ENCODE measurements around the gene FILIP1. TPM values are rescaled to one million over a fixed set of nuclear protein-coding genes. Genes with fewer than 3 reads are reported as not detected.
A peak's percentile ranks its signal among the peaks of the same experiment; 100 is the strongest.

The FILIP1 gene
- total RNA-seq, 4 donors from 2014 or later = 57.5 to 123 (median 93.8) TPM

- ATAC-seq = no peak
- peak in 1 of 2 donors; percentile 21 for TF ChIP-seq POLR2A (IDR thresholded peaks at IDR 0.05)
- TF ChIP-seq CTCF (IDR thresholded peaks at IDR 0.05 in 4 of 5, conservative IDR thresholded peaks at IDR 0.05 in 1 of 5) = no peak
- Histone ChIP-seq H3K27me3 (no peaks in the 10 kb centered on the region), H3K36me3 (no peaks in the 10 kb centered on the region), H3K4me1 (peaks cover 65 to 72% of the 10 kb centered on the region in 2 donors), H3K4me3 (peak overlapping the region in 3 of 4 donors; percentile 68 to 82 (median 74)), H3K9me3 (no peaks in the 10 kb centered on the region), H3K27ac (peak overlapping the region; percentile 93 to 98 (median 98))
- intact Hi-C loops (cut with DNase I; ENCODE audit: low total_unique reads) (no loop called here), in situ Hi-C loops (cut with MboI; ENCODE audit: low sequenced_read_pairs in 4 of 4) (no loop called here)
- DNase-seq = no peak
Measured at GRCh38 chr6:75489025-75489424, 4.6 kb downstream of the FILIP1 start.

- intact Hi-C loops (cut with DNase I; ENCODE audit: low total_unique reads) = no loop called here
- peak; percentile 30 to 32 for DNase-seq
- peak in 1 of 2 donors; percentile 20 for ATAC-seq
- TF ChIP-seq CTCF (IDR thresholded peaks at IDR 0.05 in 4 of 5, conservative IDR thresholded peaks at IDR 0.05 in 1 of 5) (no peak), POLR2A (IDR thresholded peaks at IDR 0.05) (peak in 1 of 2 donors; percentile 8)
- Histone ChIP-seq H3K27ac (peak overlapping the region; percentile 93 to 98 (median 98)), H3K36me3 (no peaks in the 10 kb centered on the region), H3K4me1 (peaks cover 75 to 80% of the 10 kb centered on the region in 2 donors), H3K9me3 (no peaks in the 10 kb centered on the region), H3K27me3 (no peaks in the 10 kb centered on the region), H3K4me3 (peak overlapping the region in 2 of 4 donors; percentile 68 to 74)
- in situ Hi-C loops (cut with MboI; ENCODE audit: low sequenced_read_pairs in 4 of 4) = no loop called here
Measured at GRCh38 chr6:75488033-75488432, 5.6 kb downstream of the FILIP1 start.

GRCh38 chr6:75486850-75487518, 6.6 kb downstream of the FILIP1 start:
- intact Hi-C loops (cut with DNase I; ENCODE audit: low total_unique reads) (no loop called here), in situ Hi-C loops (cut with MboI; ENCODE audit: low sequenced_read_pairs in 4 of 4) (no loop called here)
- no peak overlapping the region for H3K4me3 ChIP-seq
- ATAC-seq (peak; percentile 21 to 37), DNase-seq (peak in 1 of 2 donors; percentile 28)
- H3K4me1 ChIP-seq = peaks cover 85 to 91% of the 10 kb centered on the region in 2 donors
- H3K36me3 ChIP-seq = no peaks in the 10 kb centered on the region
- H3K27ac ChIP-seq = peak overlapping the region; percentile 93 to 98 (median 98)
- no peaks in the 10 kb centered on the region for H3K9me3 ChIP-seq
- no peak for TF ChIP-seq POLR2A (IDR thresholded peaks at IDR 0.05)
- TF ChIP-seq CTCF (IDR thresholded peaks at IDR 0.05 in 4 of 5, conservative IDR thresholded peaks at IDR 0.05 in 1 of 5) = no peak
- no peaks in the 10 kb centered on the region for H3K27me3 ChIP-seq

- H3K4me1 ChIP-seq = peaks cover 95 to 97% of the 10 kb centered on the region in 2 donors
- intact Hi-C loops (cut with DNase I; ENCODE audit: low total_unique reads) = no loop called here
Measured at GRCh38 chr6:75484535-75484934, 9.1 kb downstream of the FILIP1 start.

More at GRCh38 chr6:75484535-75484934, 9.1 kb downstream of the FILIP1 start:
- no peak for DNase-seq
- no peaks in the 10 kb centered on the region for H3K9me3 ChIP-seq
- H3K27ac ChIP-seq = peak overlapping the region; percentile 93 to 98 (median 98)
- no peak overlapping the region for H3K4me3 ChIP-seq
- in situ Hi-C loops (cut with MboI; ENCODE audit: low sequenced_read_pairs in 4 of 4) = no loop called here
- TF ChIP-seq CTCF (IDR thresholded peaks at IDR 0.05 in 4 of 5, conservative IDR thresholded peaks at IDR 0.05 in 1 of 5) (no peak), POLR2A (IDR thresholded peaks at IDR 0.05) (no peak)
- H3K36me3 ChIP-seq = no peaks in the 10 kb centered on the region
- H3K27me3 ChIP-seq = no peaks in the 10 kb centered on the region
- ATAC-seq = no peak
